ENCODE results near the gene CCIN.

CCIN gene

DNA sequence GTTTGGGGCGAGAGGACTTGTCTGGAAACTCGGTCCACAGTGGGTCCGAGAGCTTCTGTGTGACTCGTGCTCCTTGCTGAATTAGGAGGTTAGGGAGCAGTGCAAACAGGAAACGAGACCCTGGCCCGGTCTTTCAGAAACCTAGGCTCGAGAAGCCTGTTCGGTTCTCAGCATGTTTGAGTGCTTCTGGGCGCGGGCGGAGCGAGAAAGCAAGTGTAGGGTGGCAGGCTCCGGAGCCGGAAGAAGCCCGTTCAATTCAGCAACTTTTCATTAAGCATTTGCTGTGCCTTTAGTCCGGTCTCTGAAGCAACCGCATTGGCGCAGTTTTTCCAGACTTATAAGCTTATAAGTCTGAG, 22.1 kb downstream of the CCIN start:
- DNase-seq (ENCODE audit: low spot score): peak; percentile 41

GRCh38 chr9:36191686-36192085, 22.5 kb downstream of the CCIN start:
- peak; percentile 26 for DNase-seq (ENCODE audit: low spot score)

DNA sequence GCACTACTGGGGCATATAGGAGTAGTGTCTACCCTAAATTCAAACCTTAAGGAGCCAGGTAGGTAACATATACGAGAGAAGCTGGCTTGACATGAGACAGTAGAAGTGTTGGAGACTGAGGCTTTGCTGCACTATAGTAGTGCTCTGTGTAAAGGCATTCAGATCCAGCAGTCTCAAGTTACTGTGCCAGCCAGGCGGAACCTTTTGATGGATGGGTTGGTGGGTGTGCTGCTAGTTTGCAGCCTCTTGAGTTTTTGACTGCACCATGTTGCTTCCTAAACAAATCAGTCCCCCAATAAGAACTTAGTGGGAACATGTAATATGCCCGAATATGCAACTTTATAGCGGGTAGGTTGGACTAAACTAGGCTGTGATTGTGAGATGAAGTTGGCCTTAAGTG, 23.0 kb downstream of the CCIN start:
- DNase-seq (ENCODE audit: low spot score): no peak

DNA sequence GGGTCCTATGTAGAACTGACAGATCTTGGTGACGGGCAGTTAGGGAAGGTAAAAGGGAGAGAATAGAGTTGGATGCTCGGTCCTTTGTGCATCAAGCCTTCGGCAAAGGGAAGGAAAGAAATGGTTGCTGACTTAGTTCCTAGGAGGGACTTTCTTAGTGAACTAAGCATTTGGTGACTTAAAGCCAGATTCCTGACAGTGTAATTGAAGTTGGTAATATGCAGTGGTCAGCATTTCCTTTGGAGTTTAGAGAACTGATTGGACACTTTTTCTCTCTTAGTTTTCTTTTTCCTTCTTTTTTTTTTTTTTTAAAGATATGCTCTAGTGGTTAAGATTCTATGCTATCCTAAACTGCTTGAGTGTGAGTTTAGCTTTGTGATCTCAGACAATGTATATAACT, 23.8 kb downstream of the CCIN start:
- no peak for DNase-seq (ENCODE audit: low spot score)

DNA sequence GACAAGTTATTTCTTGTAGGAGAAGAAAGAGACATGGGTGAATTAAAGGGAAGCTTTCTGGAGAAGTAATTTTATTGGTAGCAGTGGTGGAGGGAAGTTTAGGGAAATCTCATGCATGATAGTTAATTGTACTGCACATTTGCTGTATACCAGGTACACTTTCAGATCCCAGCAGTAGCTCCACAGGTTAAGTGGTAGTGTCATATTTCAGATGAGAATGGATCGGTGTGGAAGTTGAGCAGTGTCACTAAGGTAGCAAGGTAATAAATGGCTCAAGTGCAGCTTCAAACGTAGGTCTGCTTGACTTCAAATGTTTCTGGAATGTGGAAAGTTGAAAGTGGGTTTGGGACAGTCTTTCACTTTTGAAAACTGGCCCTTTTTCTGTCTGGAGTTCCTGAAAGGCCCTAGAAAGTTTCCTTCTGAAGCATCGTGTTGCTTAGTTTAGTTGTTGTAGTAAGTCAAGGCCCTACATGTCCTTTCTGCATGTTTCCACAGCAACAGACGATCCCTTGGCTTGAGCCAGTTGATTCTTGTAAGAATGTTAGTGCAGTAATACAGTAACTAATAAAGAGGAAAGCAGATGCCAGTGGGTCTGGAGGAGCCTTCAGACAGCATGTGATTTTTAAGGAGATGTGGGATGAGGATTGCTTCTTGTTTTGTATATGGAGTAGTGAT, 25.3 kb downstream of the CCIN start:
- DNase-seq (ENCODE audit: low spot score): no peak

GRCh38 chr9:36204906-36205547, 35.8 kb downstream of the CCIN start:
- no peak for DNase-seq (ENCODE audit: low spot score)

GRCh38 chr9:36207016-36207415, 37.8 kb downstream of the CCIN start:
- no peak for DNase-seq (ENCODE audit: low spot score)

GRCh38 chr9:36207546-36208012, 38.4 kb downstream of the CCIN start:
- DNase-seq (ENCODE audit: low spot score): peak; percentile 54

DNA sequence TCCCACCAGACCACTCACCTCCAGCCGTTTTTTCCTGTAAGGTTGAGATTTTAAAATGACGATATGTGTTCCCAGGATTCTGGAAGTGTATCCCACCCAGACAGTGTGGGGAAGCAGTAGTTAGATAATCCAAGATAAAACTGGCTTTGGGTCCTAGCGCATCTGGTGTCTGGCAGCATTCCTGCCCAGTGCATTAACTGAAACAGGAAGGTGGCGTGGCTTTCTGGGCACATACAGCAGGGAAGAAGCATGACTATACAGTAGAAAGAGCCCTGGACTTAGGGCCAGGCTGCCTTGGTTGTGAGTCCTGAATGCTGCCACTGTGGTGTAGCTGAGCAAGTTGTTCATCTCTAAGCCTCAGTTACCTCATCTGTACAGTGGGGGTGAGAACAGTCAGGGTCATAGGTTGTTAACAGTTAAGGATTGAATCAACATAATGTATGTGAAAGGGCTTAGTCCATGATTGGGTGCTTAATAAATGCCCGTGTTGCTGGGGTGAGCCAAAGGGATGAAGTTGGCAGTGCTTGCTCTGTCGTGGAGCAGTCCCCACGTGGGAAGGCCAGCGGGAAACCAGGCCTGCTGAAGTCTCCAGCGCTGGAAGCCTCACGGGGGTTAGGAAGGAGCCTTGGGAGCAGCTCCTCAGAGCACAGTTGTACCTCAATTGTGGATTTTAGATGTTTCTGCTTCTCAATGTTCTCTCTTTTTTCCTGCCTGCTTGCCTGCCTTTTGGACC, 39.5 kb downstream of the CCIN start:
- no peak for DNase-seq (ENCODE audit: low spot score)

DNA sequence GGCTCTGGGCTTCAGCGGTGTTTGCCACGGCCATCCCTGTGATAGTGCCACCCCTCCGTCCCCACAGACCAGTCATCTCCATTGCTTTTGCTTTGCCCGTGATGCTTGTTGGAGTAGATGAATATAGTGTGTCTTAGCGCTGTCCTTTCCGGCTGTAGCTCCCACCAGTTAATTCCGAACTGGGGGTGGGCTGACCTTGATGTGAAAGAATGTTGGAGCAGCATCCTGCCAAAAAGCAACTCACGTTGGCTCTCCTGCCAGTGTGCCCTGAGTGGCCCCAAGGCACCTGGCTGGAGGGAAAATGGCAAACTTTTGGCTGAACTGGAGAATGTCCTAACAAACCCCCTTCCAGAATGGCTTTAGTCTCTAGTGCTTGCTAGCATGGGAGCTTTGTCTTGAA, 41.5 kb downstream of the CCIN start:
- no peak for DNase-seq (ENCODE audit: low spot score)

DNA sequence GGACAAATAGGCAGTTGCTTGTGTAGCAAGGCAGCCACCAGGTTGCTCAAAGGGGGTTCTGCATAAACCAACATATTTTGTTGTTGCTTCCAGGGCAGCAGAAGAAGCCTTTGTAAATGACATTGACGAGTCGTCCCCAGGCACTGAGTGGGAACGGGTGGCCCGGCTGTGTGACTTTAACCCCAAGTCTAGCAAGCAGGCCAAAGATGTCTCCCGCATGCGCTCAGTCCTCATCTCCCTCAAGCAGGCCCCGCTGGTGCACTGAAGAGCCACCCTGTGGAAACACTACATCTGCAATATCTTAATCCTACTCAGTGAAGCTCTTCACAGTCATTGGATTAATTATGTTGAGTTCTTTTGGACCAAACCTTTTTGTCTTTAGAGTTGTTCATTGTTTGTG, 42.3 kb downstream of the CCIN start:
- DNase-seq (ENCODE audit: low spot score): no peak

DNA sequence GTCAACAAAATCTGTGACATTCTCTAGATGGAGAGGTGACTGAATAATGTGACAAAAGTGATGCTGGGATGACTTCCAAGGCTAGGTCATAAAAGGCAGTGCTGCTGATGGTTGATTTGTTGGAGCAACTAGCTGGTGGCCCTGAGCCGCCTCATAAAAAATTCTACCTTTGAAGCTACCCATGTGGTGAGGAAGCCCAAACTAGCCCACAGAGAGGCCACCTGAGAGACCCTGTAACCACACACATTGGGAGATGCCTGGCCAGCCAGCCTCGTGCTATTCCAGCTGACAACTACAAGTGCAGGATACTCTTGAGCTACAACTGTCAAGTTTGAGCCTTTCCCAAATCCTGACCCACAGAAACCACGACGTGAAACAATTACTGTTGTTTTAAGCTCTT, 44.2 kb downstream of the CCIN start:
- no peak for DNase-seq (ENCODE audit: low spot score)

- no peak for DNase-seq (ENCODE audit: low spot score)
Observed at GRCh38 chr9:36213989-36214388, 44.8 kb downstream of the CCIN start.

- DNase-seq (ENCODE audit: low spot score): no peak
Observed at GRCh38 chr9:36214571-36214970, 45.4 kb downstream of the CCIN start.

DNA sequence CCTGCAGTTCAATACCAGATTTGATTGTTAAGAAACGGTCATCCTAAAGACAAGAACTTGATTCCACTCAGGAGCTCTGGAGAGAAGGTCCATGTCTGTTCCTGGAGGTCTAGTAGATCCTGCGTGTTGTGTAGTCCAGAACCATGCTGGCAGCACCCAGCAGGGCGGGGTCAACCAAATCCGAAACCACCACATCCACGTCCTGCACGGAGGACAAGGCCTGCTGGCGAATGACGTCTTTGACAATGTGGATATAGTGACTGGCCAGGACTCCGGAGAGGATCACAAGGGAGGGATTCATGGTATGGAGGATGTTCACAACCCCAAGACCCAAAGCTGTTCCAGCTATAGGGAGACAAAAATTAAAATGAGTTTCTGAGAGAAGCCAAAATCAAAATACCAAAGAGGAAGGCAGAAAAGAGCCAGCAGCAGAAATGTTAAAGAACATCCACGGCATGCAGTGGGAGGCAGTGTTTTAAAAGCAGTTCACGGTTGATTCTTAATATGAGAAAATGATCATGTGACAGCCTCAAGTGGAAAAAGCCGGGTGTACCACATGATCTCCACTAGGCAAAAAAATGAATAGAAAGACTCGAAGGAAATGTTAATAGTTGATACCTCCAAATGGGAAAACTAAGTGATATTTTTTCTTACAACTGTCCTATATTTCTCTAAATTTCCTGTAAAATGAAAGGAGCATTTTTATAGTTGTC, 48.2 kb downstream of the CCIN start:
- DNase-seq (ENCODE audit: low spot score): no peak

DNA sequence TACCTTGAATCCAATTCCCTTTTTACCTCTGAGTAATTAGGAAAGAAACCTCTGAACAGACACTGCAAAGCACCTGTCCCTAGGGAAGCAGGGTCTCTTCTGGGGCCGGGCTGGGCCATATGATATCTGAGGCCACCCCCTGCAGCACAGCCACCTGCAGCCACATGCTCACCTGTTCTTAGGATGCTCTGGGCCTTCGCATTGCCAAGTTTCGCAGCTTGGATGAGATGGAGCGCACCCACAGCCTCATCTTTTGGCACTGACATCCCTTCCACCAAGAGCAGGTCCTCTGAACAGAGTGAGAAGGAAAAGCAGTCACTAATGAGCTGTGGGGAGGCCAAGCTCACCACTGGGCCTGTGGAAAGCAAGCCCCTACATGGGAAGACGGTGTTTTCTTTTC, 48.8 kb downstream of the CCIN start:
- DNase-seq (ENCODE audit: low spot score): no peak

DNA sequence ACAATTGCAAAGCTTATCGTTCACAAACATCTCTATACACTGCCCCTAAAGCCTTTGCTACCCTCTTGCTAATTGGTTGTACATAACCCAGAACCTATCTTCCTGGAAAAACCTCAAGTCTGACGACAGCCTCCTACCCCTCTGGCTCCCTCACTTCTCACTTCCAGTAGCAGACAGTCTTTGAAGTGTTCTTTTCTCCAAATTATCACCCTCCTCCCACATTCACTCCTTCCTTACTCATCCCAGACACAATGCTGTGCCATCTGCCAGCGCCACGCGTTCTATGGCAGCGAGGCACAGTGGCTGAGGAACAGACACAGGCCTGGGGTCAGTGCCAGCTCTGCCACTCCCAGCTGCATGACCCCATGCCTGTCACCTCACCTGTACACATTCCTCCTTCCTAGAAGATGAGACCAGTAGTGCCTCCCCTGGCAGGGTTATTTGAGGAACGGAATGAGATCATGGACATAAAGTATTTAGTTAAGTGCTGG, 49.3 kb downstream of the CCIN start:
- no peak for DNase-seq (ENCODE audit: low spot score)
